ENCODE results near the gene IGSF5. TPM values are rescaled to one million over a fixed set of nuclear protein-coding genes. Genes with fewer than 3 reads are reported as not detected.

IGSF5 gene
- total and polyA plus RNA-seq, 9 of the 15 experiments (the other 6 are each of a cell fraction or from before 2014, with no cell fraction given) = not detected

DNA sequence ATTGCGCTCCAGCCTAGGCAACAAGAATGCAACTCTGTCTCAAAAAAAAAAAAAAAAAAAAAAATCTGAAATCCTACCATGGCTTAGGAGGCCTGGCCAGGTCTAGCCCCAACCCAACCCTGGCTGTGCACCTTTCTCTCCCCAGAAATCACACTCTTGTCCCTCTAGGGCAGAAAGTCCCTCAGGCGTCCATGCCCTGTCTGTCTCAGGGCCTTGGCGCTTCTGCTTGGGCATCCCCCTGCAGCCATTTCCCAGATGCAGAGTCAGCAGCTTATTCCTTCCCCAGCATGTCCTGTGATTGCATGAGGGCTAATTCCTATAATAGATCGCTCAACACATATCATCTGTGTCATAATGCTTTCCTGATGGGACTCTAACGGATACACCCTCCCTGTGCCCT is 65.0 kb downstream of the IGSF5 start:
- Histone ChIP-seq H2AFZ (ENCODE audit: low read depth, low read length) (no peak overlapping the region), H4K20me1 (replicated peaks; ENCODE audit: control insufficient read depth, insufficient read depth, low read length) (no peaks in the 10 kb centered on the region), H3K27me3 (ENCODE audit: control insufficient read depth in 2 of 2, insufficient read depth in 2 of 2, low read length in 2 of 2) (no peaks in the 10 kb centered on the region), H3K36me3 (ENCODE audit: control insufficient read depth, insufficient read depth, low read length) (no peaks in the 10 kb centered on the region), H3K4me2 (ENCODE audit: insufficient read depth, low read length) (no peak overlapping the region), H3K9ac (ENCODE audit: insufficient read depth in 1 of 2, low read depth in 2 of 2, low read length in 2 of 2) (no peak overlapping the region), H3K4me3 (no peak overlapping the region), H3K4me1 (replicated peaks in 1 of 2; ENCODE audit: control insufficient read depth in 2 of 2, insufficient read depth in 2 of 2, low read length in 2 of 2) (no peaks in the 10 kb centered on the region), H3K27ac (ENCODE audit: extremely low read depth, low read depth, low read length) (no peak overlapping the region), H3K9me3 (replicated peaks; ENCODE audit: control insufficient read depth, insufficient read depth, low read depth, low read length) (no peaks in the 10 kb centered on the region), H3K79me2 (ENCODE audit: control insufficient read depth, insufficient read depth, low read length) (no peaks in the 10 kb centered on the region), H3K9me1 (ENCODE audit: control insufficient read depth, insufficient read depth, low read length) (no peaks in the 10 kb centered on the region)
- DNase-seq (ENCODE audit: extremely low read depth in 1 of 4, low spot score in 3 of 4) (no peak), FAIRE-seq (no peak), ATAC-seq (no peak)
- BruUV-seq (replicated peaks) = no TSS peak
- WGBS (ENCODE audit: insufficient coverage, low coverage, missing lambda C conversion rate) = 0% methylated on average over 5 of the region's 5 CpGs
- TF ChIP-seq PHB2 (IDR thresholded peaks at IDR 0.05; ENCODE audit: low read depth) (no peak), SIX5 (IDR thresholded peaks at IDR 0.05; ENCODE audit: borderline replicate concordance in 1 of 2, insufficient read depth in 1 of 2, low read depth in 1 of 2, low read length in 2 of 2) (no peak), ZFP36 (IDR thresholded peaks at IDR 0.05; ENCODE audit: low read depth, low read length, partially characterized antibody) (no peak), ARID2 (IDR thresholded peaks at IDR 0.05) (no peak), HOXB6 (CRISPR knock-in tag; IDR thresholded peaks at IDR 0.05; ENCODE audit: borderline replicate concordance) (no peak), POLR2AphosphoS5 (IDR thresholded peaks at IDR 0.05; ENCODE audit: control insufficient read depth, insufficient read depth, low read depth, low read length) (no peak), SUPT5H (IDR thresholded peaks at IDR 0.05) (no peak)
- intact Hi-C loops (cut with micrococcal nuclease) (no loop called here), in situ Hi-C loops (cut with MboI) (no loop called here)
- ChIA-PET CTCF (ENCODE audit: low intra/inter-chr PET ratio) (no interaction called here), POLR2A (no interaction called here)

DNA sequence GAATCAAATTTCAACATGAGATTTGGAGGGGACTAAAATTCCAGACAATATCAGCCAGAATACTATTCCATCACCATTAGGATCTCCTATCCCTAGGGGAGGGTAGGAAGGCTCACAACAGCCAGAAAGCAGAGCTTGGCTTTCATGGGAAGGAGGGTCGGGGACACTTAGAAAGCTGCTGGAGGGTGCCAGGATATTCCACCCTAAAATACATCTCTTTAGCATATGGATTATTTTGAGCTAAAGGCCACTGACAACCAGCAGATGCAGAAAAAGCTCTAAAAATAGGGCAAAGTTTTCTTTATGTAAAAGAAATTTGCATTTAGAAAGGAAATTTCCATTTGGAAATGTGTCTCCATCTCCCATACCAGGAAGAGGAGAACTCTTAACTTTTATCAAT is 68.0 kb downstream of the IGSF5 start:
- Histone ChIP-seq H3K4me1 (replicated peaks in 1 of 2; ENCODE audit: control insufficient read depth in 2 of 2, insufficient read depth in 2 of 2, low read length in 2 of 2) (no peaks in the 10 kb centered on the region), H3K9ac (ENCODE audit: insufficient read depth in 1 of 2, low read depth in 2 of 2, low read length in 2 of 2) (no peak overlapping the region), H3K4me2 (ENCODE audit: insufficient read depth, low read length) (no peak overlapping the region), H3K79me2 (ENCODE audit: control insufficient read depth, insufficient read depth, low read length) (no peaks in the 10 kb centered on the region), H3K9me1 (ENCODE audit: control insufficient read depth, insufficient read depth, low read length) (no peaks in the 10 kb centered on the region), H3K9me3 (replicated peaks; ENCODE audit: control insufficient read depth, insufficient read depth, low read depth, low read length) (no peaks in the 10 kb centered on the region), H3K36me3 (ENCODE audit: control insufficient read depth, insufficient read depth, low read length) (no peaks in the 10 kb centered on the region), H3K4me3 (no peak overlapping the region), H2AFZ (ENCODE audit: low read depth, low read length) (no peak overlapping the region), H3K27me3 (ENCODE audit: control insufficient read depth in 2 of 2, insufficient read depth in 2 of 2, low read length in 2 of 2) (no peaks in the 10 kb centered on the region), H3K27ac (ENCODE audit: extremely low read depth, low read depth, low read length) (no peak overlapping the region), H4K20me1 (replicated peaks; ENCODE audit: control insufficient read depth, insufficient read depth, low read length) (no peaks in the 10 kb centered on the region)
- POLR2A ChIA-PET = no interaction called here
- CTCF ChIA-PET (ENCODE audit: low intra/inter-chr PET ratio) = no interaction called here
- in situ Hi-C loops (cut with MboI) = no loop called here
- no peak for ATAC-seq
- intact Hi-C loops (cut with micrococcal nuclease) = no loop called here
- WGBS (ENCODE audit: insufficient coverage, low coverage, missing lambda C conversion rate) = 6% methylated on average over 1 of the region's 1 CpG
- no peak for FAIRE-seq
- no TSS peak for BruUV-seq (replicated peaks)
- no peak for DNase-seq (ENCODE audit: extremely low read depth in 1 of 4, low spot score in 3 of 4)
- no peak for TF ChIP-seq ZNF133 (CRISPR knock-in tag; IDR thresholded peaks at IDR 0.05)
- TF ChIP-seq PPARD (CRISPR knock-in tag; IDR thresholded peaks at IDR 0.05) = no peak
- no peak for TF ChIP-seq POLR2G (IDR thresholded peaks at IDR 0.05; ENCODE audit: low read depth, low read length)
- TF ChIP-seq ZNF408 (CRISPR knock-in tag; IDR thresholded peaks at IDR 0.05; ENCODE audit: low read depth) = no peak
- TF ChIP-seq ZNF239 (CRISPR knock-in tag; IDR thresholded peaks at IDR 0.05) = no peak
- TF ChIP-seq GABPA (tag; conservative IDR thresholded peaks at IDR 0.05; ENCODE audit: low read depth) = no peak
- TF ChIP-seq, protein P1, sequence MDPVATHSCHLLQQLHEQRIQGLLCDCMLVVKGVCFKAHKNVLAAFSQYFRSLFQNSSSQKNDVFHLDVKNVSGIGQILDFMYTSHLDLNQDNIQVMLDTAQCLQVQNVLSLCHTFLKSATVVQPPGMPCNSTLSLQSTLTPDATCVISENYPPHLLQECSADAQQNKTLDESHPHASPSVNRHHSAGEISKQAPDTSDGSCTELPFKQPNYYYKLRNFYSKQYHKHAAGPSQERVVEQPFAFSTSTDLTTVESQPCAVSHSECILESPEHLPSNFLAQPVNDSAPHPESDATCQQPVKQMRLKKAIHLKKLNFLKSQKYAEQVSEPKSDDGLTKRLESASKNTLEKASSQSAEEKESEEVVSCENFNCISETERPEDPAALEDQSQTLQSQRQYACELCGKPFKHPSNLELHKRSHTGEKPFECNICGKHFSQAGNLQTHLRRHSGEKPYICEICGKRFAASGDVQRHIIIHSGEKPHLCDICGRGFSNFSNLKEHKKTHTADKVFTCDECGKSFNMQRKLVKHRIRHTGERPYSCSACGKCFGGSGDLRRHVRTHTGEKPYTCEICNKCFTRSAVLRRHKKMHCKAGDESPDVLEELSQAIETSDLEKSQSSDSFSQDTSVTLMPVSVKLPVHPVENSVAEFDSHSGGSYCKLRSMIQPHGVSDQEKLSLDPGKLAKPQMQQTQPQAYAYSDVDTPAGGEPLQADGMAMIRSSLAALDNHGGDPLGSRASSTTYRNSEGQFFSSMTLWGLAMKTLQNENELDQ (CRISPR knock-in tag; IDR thresholded peaks at IDR 0.05; ENCODE audit: borderline replicate concordance) = no peak
- TF ChIP-seq NR4A1 (CRISPR knock-in tag; IDR thresholded peaks at IDR 0.05) = no peak
- TF ChIP-seq NR4A1 (tag; IDR thresholded peaks at IDR 0.05) = no peak
- no peak for TF ChIP-seq XRCC3 (IDR thresholded peaks at IDR 0.05)
- no peak for TF ChIP-seq MEF2D (tag; conservative IDR thresholded peaks at IDR 0.05; ENCODE audit: low read depth)
